GM21390 (cell line): Measurements from ENCODE around the gene TNFRSF21.

Experiments used
- ATAC-seq: cut with Tn5 transposase; IDR thresholded peaks from one replicate; pipeline ENCODE4 v1.9.1; 2021; ENCODE audit not compliant: unreplicated experiment

Gene TNFRSF21

DNA sequence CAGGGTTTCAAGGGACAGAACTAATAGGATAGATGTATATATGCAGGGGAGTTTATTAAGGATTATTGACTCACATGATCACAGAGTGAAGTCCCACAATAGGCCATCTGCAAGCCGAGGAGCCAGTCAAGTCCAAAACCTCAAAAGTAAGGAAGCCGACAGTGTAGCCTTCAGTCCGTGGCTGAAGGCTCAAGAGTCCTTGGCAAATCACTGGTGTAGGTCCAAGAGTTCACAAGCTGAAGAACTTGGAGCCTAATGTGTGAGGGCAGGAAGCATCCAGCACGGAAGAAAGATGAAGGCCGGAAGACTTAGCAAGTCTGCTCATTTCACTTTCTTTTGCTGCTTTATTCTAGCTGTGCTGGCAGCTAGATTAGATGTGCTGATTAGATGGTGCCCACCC, 128.0 kb downstream of the TNFRSF21 start:
- ATAC-seq = no peak
